Prostate gland (tissue), 2 donors: Measurements from ENCODE around the gene RBM44. TPM values are rescaled to one million over a fixed set of nuclear protein-coding genes. Genes with fewer than 3 reads are reported as not detected.

ENCODE experiments used
- DNase-seq: peaks from one replicate; pipeline ENCODE4 v3.0.0-alpha.2; 2019; ENCODE audit warnings: low spot score
- H3K27ac ChIP-seq, 2 donors: fragments of 200-600 bp; sonication (generic); 2 replicates each; pipeline ENCODE4 v1.5.1; 2017 to 2019
- H3K27me3 ChIP-seq: fragments of 200-600 bp; sonication (generic); replicated peaks from 2 replicates; pipeline ENCODE4 v1.5.1; 2019; ENCODE audit not compliant: insufficient read depth
- H3K36me3 ChIP-seq, 2 donors: fragments of 200-600 bp; sonication (generic); 1 replicate in 1 of 2; 2 replicates in 1 of 2; pipeline versions ENCODE4 v1.5.1 to v1.8.1; 2017 to 2019
- H3K4me1 ChIP-seq: fragments of 200-600 bp; sonication (generic); replicated peaks from 2 replicates; pipeline ENCODE4 v1.5.1; 2019
- H3K4me3 ChIP-seq, 2 donors: fragments of 200-600 bp; sonication (generic); 2 replicates each; pipeline ENCODE4 v1.5.1; 2017 to 2019
- H3K9me3 ChIP-seq: fragments of 200-600 bp; sonication (generic); 2 replicates; pipeline ENCODE4 v1.5.1; 2017
- POLR2A ChIP-seq: fragments of 450-650 bp; IDR thresholded peaks from one replicate; pipeline ENCODE4 v1.6.1; 2016; ENCODE audit warnings: antibody characterized with exemption, mild to moderate bottlenecking
- POLR2AphosphoS5 ChIP-seq: sonication (generic); formaldehyde crosslinking; IDR thresholded peaks from one replicate; pipeline ENCODE4 v1.6.1; 2017; ENCODE audit warnings: antibody characterized with exemption
- WGBS: methylation state at CpG from one replicate; pipeline ENCODE4 v1.1.5; 2018; 5-methylcytosine and 5-hydroxymethylcytosine counted together
- intact Hi-C: fragments of 100-400 bp; cut with DNase I; formaldehyde crosslinking; loops from one replicate; pipeline ENCODE4 v1.14.2; 2022
- total RNA-seq, 2 donors: library from RNA; depleted of rRNA; stranded (reverse); fragments of >200 nt; gene quantifications; one replicate each; pipeline ENCODE4 v1.1.0, GENCODE V29; 2016
- TF ChIP-seq, protein P1 (sequence below), 4 experiments: fragments of 200-600 bp in 2 of 4; fragments of 450-650 bp in 2 of 4; sonication (generic) in 2 of 4; IDR thresholded peaks; 1 replicate in 3 of 4; 2 replicates in 1 of 4; pipeline ENCODE4 v1.5.1; 2016 to 2019; ENCODE audit warnings: antibody characterized with exemption in 4 of 4, mild to moderate bottlenecking in 2 of 4, moderate library complexity in 2 of 4

The RBM44 gene
- total RNA-seq, 2 donors from 2014 or later = 0.23 to 6.0 TPM

DNA sequence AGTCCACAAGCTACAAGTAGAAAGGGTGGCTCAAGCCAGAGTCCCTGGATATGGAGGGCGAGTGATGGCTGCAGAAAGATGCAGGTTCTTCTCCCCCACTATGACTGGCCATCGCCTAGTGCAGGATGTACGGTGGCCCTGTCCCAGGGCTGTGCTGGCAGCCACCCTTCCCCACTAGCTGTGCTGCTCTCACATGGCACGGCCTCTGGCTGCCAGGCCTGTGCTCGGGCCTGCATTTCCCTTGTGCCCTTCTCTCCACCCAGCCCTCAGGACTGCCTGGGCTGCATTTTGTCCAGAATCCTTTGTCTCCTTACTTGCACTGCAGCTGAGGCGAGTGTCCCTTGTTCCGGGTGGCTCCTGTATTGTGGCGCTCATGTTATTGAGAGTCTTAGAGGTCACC, 59.2 kb downstream of the RBM44 start:
- no peak for DNase-seq
- Histone ChIP-seq H3K4me3 (no peak overlapping the region), H3K9me3 (no peaks in the 10 kb centered on the region), H3K27ac (no peak overlapping the region), H3K27me3 (no peaks in the 10 kb centered on the region), H3K36me3 (no peaks in the 10 kb centered on the region), H3K4me1 (peaks cover 3% of the 10 kb centered on the region)
- 91% methylated on average over 8 of the region's 8 CpGs for WGBS
- intact Hi-C loops = loop anchor here (1.0 to 10.0 kb wide), 5 partner anchors 65 to 406 kb away; partner anchors contain the start of genes SCLY and UBE2F
- TF ChIP-seq POLR2AphosphoS5 = no peak
- no peak for TF ChIP-seq POLR2A
- TF ChIP-seq, protein P1, sequence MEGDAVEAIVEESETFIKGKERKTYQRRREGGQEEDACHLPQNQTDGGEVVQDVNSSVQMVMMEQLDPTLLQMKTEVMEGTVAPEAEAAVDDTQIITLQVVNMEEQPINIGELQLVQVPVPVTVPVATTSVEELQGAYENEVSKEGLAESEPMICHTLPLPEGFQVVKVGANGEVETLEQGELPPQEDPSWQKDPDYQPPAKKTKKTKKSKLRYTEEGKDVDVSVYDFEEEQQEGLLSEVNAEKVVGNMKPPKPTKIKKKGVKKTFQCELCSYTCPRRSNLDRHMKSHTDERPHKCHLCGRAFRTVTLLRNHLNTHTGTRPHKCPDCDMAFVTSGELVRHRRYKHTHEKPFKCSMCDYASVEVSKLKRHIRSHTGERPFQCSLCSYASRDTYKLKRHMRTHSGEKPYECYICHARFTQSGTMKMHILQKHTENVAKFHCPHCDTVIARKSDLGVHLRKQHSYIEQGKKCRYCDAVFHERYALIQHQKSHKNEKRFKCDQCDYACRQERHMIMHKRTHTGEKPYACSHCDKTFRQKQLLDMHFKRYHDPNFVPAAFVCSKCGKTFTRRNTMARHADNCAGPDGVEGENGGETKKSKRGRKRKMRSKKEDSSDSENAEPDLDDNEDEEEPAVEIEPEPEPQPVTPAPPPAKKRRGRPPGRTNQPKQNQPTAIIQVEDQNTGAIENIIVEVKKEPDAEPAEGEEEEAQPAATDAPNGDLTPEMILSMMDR (IDR thresholded peaks at IDR 0.05) = no peak

DNA sequence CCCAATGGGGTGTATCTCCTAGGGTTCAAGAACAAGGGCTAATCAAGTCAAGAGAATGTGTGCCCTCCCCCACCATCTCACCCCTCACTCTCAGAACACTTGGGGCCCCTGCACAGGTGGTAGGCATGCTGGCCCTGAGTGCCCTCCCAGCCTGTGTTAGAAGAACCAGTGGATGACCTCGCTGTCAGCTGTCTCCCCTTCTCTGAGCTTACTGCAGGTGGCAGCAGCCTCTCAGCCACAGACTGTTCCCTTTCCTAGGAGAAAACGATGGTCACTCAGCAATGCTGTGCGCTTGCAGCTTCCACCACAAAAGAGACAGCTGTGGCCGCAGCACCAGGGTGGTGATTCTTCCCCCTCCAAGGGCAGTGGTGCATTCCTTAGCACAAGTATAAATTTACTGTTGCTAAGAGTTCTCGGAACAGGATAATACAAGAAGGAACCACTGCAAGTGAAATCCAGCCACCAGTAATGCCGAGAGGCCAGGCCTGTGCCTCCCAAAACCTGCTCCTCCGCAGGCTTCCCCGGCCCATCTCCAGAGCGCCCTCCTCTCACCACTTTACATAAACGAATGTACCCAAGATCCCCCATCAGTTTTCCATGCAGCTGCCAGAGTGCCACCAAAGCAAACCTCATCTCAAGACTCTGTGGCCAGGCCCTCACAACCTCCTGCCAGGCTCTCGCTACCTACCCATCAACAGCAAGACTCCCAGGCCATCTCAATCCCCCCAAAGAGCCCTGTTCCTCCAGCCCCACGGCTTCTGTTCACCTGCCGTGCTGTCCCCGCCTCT, 59.9 kb downstream of the RBM44 start:
- Histone ChIP-seq H3K4me1 (peaks cover 3% of the 10 kb centered on the region), H3K27ac (peak overlapping the region; percentile 76 to 78), H3K36me3 (no peaks in the 10 kb centered on the region), H3K4me3 (peak overlapping the region; percentile 48 to 58), H3K27me3 (no peaks in the 10 kb centered on the region), H3K9me3 (no peaks in the 10 kb centered on the region)
- intact Hi-C loops = loop anchor here (1.0 to 10.0 kb wide), 5 partner anchors 64 to 405 kb away; partner anchors contain the start of genes SCLY and UBE2F
- TF ChIP-seq POLR2AphosphoS5 = peak; percentile 48
- TF ChIP-seq, protein P1 (IDR thresholded peaks at IDR 0.05) = peak; percentile 22 to 88 (median 75)
- no peak for TF ChIP-seq POLR2A
- WGBS = 43% methylated on average over 14 of the region's 14 CpGs
- DNase-seq = peak; percentile 71

DNA sequence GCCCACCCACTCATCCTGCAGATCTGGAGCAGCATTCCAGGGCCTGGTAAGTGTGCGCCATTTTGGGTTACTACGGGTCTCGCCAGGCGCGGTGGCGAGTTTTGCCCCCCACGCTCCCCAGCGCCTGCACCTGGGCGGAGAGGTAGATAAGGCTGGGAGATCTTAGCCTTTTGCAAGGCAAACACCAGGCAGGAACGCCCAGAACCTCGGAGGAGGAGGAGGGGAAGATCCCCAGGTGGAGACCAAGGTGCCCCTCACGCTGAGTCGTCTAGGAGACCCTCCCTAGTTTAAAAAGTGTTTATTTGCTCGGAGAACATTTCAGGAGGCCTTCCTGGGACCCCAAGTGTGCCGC, 60.5 kb downstream of the RBM44 start:
- H3K9me3 ChIP-seq = no peaks in the 10 kb centered on the region
- H3K27ac ChIP-seq = peak overlapping the region; percentile 76 to 78
- no peaks in the 10 kb centered on the region for H3K36me3 ChIP-seq
- H3K4me1 ChIP-seq = peaks cover 3% of the 10 kb centered on the region
- WGBS = 41% methylated on average over 14 of the region's 15 CpGs
- DNase-seq = no peak
- TF ChIP-seq POLR2AphosphoS5 (no peak), POLR2A (no peak)
- TF ChIP-seq, protein P1 (IDR thresholded peaks at IDR 0.05) = no peak
- H3K4me3 ChIP-seq = peak overlapping the region; percentile 48 to 58
- no peaks in the 10 kb centered on the region for H3K27me3 ChIP-seq
- intact Hi-C loops = loop anchor here (5.0 to 10.0 kb wide), 4 partner anchors 63 to 306 kb away; partner anchors contain the start of genes SCLY and UBE2F

DNA sequence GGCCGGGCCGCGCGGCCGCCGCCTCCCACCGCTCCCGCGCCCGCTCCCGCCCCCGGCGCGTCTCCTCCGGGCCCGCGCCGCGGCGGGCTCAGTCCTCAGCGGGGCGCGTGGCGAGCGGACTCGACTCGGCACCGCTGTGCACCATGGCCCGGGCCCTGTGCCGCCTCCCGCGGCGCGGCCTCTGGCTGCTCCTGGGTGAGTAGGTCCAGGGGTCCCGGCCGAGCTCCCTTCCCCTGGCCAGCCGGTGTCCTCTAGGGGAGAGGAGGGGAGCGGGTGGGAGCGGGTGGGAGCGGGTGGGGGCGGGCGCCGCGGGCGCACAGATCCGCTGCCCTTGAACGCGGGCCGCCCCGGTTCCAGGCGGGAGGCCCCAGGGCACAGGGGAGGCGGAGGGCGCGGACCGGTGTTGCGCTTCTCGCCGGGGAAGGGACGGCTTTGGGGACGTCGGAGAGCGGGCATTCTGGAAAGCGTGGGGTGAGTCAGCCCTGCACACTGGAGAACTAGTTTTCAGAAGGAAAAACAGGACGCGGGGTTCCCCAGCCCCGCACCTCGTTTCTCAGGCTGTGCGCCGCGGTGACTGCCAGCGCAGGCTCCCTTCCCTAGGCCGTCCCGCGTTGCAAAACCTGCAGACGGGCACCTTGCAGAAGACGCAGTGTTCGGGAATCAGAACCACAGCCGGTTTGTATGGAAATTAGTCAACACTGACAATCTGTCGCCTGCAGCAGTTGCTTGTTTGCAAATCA, 61.1 kb downstream of the RBM44 start, which contains the start of gene RAMP1:
Gene RAMP1, plus strand, starts transcription at position 91 of the 740 bp plus-strand sequence. Its CDS starts 53 bp downstream, at position 144.
- Histone ChIP-seq H3K4me3 (peak within 1 kb of the TSS; percentile 48 to 58), H3K36me3 (no peaks in the 10 kb centered on the region), H3K27ac (peak within 1 kb of the TSS; percentile 76 to 78), H3K27me3 (no peaks in the 10 kb centered on the region), H3K4me1 (peaks cover 3% of the 10 kb centered on the region), H3K9me3 (no peaks in the 10 kb centered on the region)
- TF ChIP-seq POLR2AphosphoS5 (no peak), POLR2A (no peak)
- TF ChIP-seq, protein P1 (IDR thresholded peaks at IDR 0.05) = no peak
- 1% methylated on average over 35 of the region's 79 CpGs for WGBS
- DNase-seq = peak; percentile 41
- intact Hi-C loops = loop anchor here (5.0 to 10.0 kb wide), 5 partner anchors 38 to 305 kb away; partner anchors contain the start of genes SCLY and UBE2F
